SK-N-SH treated with all-trans-retinoic acid at 6 μM for 48 hours (cell line): ENCODE results near the gene NPAS3.

ENCODE experiments used
- ATAC-seq: fragments of 200-7000 bp; cut with Tn5 transposase; 3 replicates; pipeline ENCODE4 v1.9.1; 2020; ENCODE audit warnings: mild to moderate bottlenecking, moderate library complexity
- BACH2 ChIP-seq: fragments of 250-450 bp; sonication (Bioruptor Pico); IDR thresholded peaks from 2 replicates; pipeline ENCODE4 v1.9.0; 2021; ENCODE audit warnings: mild to moderate bottlenecking, borderline replicate concordance
- CREB5 ChIP-seq: fragments of 250-450 bp; sonication (Bioruptor Pico); IDR thresholded peaks from 2 replicates; pipeline ENCODE4 v1.5.1; 2020; ENCODE audit warnings: low read depth, mild to moderate bottlenecking, moderate library complexity
- CSRNP3 ChIP-seq: fragments of 250-450 bp; sonication (Bioruptor Pico); IDR thresholded peaks from 2 replicates; pipeline ENCODE4 v1.5.1; 2021; ENCODE audit warnings: mild to moderate bottlenecking, moderate library complexity
- ESRRG ChIP-seq: fragments of 250-450 bp; sonication (Bioruptor Pico); IDR thresholded peaks from 2 replicates; pipeline ENCODE4 v1.6.1; 2021; ENCODE audit warnings: mild to moderate bottlenecking
- GLIS3 ChIP-seq: fragments of 250-450 bp; sonication (Bioruptor Pico); IDR thresholded peaks from 2 replicates; pipeline ENCODE4 v1.5.0; 2020; ENCODE audit warnings: mild to moderate bottlenecking, moderate library complexity
- ISL1 ChIP-seq: fragments of 250-450 bp; sonication (Bioruptor Pico); IDR thresholded peaks from 2 replicates; pipeline ENCODE4 v2.1.2; 2022; ENCODE audit warnings: mild to moderate bottlenecking, moderate library complexity
- PATZ1 ChIP-seq: fragments of 250-450 bp; sonication (Bioruptor Pico); IDR thresholded peaks from 2 replicates; pipeline ENCODE4 v1.8.0; 2020; ENCODE audit warnings: mild to moderate bottlenecking, moderate library complexity, borderline replicate concordance
- POU6F1 ChIP-seq: fragments of 250-450 bp; sonication (Bioruptor Pico); IDR thresholded peaks from 2 replicates; pipeline ENCODE4 v1.8.0; 2021; ENCODE audit warnings: low read depth, mild to moderate bottlenecking, moderate library complexity, borderline replicate concordance
- PPARA ChIP-seq: fragments of 250-450 bp; sonication (Bioruptor Pico); IDR thresholded peaks from 2 replicates; pipeline ENCODE4 v1.5.0; 2020; ENCODE audit warnings: mild to moderate bottlenecking, borderline replicate concordance
- SNAI2 ChIP-seq: fragments of 250-450 bp; sonication (Bioruptor Pico); IDR thresholded peaks from 2 replicates; pipeline ENCODE4 v1.5.0; 2020; ENCODE audit warnings: mild to moderate bottlenecking, moderate library complexity
- TCF4 ChIP-seq: fragments of 250-450 bp; sonication (Bioruptor Pico); IDR thresholded peaks from 2 replicates; pipeline ENCODE4 v1.8.0; 2021; ENCODE audit warnings: mild to moderate bottlenecking, moderate library complexity, borderline replicate concordance
- TOX ChIP-seq: fragments of 250-450 bp; sonication (Bioruptor Pico); IDR thresholded peaks from 2 replicates; pipeline ENCODE4 v1.8.0; 2021; ENCODE audit warnings: mild to moderate bottlenecking, moderate library complexity, borderline replicate concordance
- TSHZ2 ChIP-seq: fragments of 250-450 bp; sonication (Bioruptor Pico); IDR thresholded peaks from 2 replicates; pipeline ENCODE4 v1.5.0; 2020; ENCODE audit warnings: mild to moderate bottlenecking, moderate library complexity
- ZC3H10 ChIP-seq: fragments of 250-450 bp; sonication (Bioruptor Pico); IDR thresholded peaks from 2 replicates; pipeline ENCODE4 v1.5.1; 2021; ENCODE audit warnings: mild to moderate bottlenecking, moderate library complexity
- ZFP3 ChIP-seq: fragments of 250-450 bp; sonication (Bioruptor Pico); IDR thresholded peaks from 2 replicates; pipeline ENCODE4 v1.5.0; 2020; ENCODE audit warnings: mild to moderate bottlenecking, moderate library complexity
- ZFP30 ChIP-seq: fragments of 450-650 bp; formaldehyde crosslinking; IDR thresholded peaks from 2 replicates; pipeline ENCODE4 v1.5.0; 2022; ENCODE audit warnings: mild to moderate bottlenecking, moderate library complexity
- ZNF70 ChIP-seq: fragments of 450-650 bp; formaldehyde crosslinking; IDR thresholded peaks from 2 replicates; pipeline ENCODE4 v1.5.0; 2020; ENCODE audit warnings: mild to moderate bottlenecking, moderate library complexity

NPAS3 gene

GRCh38 chr14:32939254-32940065 lies 781 bp downstream of the NPAS3 start (continued):
- no peak for TF ChIP-seq PATZ1 (CRISPR knock-in tag)
- TF ChIP-seq, all 23 proteins: peak for 0

- no peak for TF ChIP-seq TSHZ2
- TF ChIP-seq ZFP30 (CRISPR knock-in tag) = no peak
- TF ChIP-seq PATZ1 (CRISPR knock-in tag) = no peak
- TF ChIP-seq CSRNP3 = no peak
- TF ChIP-seq ZNF70 (CRISPR knock-in tag) = no peak
- TF ChIP-seq SNAI2 (CRISPR knock-in tag) = no peak
- no peak for TF ChIP-seq TCF4 (CRISPR knock-in tag)
- no peak for TF ChIP-seq CREB5
- TF ChIP-seq ZC3H10 (CRISPR knock-in tag) = no peak
- no peak for TF ChIP-seq GLIS3 (CRISPR knock-in tag)
- no peak for TF ChIP-seq ZFP3 (CRISPR knock-in tag)
- no peak for TF ChIP-seq ISL1 (CRISPR knock-in tag)
- TF ChIP-seq TOX = no peak
- no peak for TF ChIP-seq PPARA (CRISPR knock-in tag)
- TF ChIP-seq BACH2 (CRISPR knock-in tag) = no peak
- TF ChIP-seq POU6F1 (CRISPR knock-in tag) = no peak
- no peak for TF ChIP-seq ESRRG (CRISPR knock-in tag)
- peak; percentile 10 for ATAC-seq
Observed at GRCh38 chr14:32940066-32940651, 1.5 kb downstream of the NPAS3 start.
